PC-3 (cell line): ENCODE data around the gene NSFL1C. TPM values are rescaled to one million over a fixed set of nuclear protein-coding genes. Genes with fewer than 3 reads are reported as not detected.

ENCODE experiments used
- ATAC-seq: fragments of 200-7000 bp; cut with Tn5 transposase; 2 replicates; pipeline ENCODE4 v1.9.1; 2020; ENCODE audit warnings: mild to moderate bottlenecking, moderate library complexity
- BruUV-seq: library from RNA; stranded (reverse); fragments of 400-500 nt; replicated peaks from 2 replicates; lab custom pipeline; 2021; lab: Mats Ljungman, UMichigan
- CTCF ChIA-PET: fragments of 300-600 bp; sonication (Branson Sonifier 250); formaldehyde crosslinking; loops from one replicate; lab custom pipeline; 2022; ENCODE audit warnings: antibody characterized with exemption; lab: Charles Lee
- POLR2A ChIA-PET: fragments of 300-600 bp; sonication (Branson Sonifier 250); formaldehyde crosslinking; loops from one replicate; lab custom pipeline; 2022; ENCODE audit warnings: antibody characterized with exemption; ENCODE audit not compliant: unreplicated experiment; lab: Charles Lee
- DNase-seq: peaks from one replicate; pipeline ENCODE4 v3.0.0-alpha.2; 2015
- H2AFZ ChIP-seq: fragments of 300-600 bp; sonication (generic); 2 replicates; pipeline ENCODE4 v1.6.0; 2016; ENCODE audit warnings: antibody characterized with exemption, low read length
- H3F3A ChIP-seq: fragments of 300-600 bp; sonication (generic); one replicate; pipeline ENCODE4 v1.6.0; 2017; ENCODE audit warnings: antibody characterized with exemption, low read length, control low read depth, mild to moderate bottlenecking; ENCODE audit not compliant: unreplicated experiment
- H3K27ac ChIP-seq: fragments of 300-600 bp; sonication (generic); 2 replicates; pipeline ENCODE4 v1.5.1; 2016; ENCODE audit warnings: mild to moderate bottlenecking, low read length
- H3K27me3 ChIP-seq: fragments of 300-600 bp; sonication (generic); 2 replicates; pipeline ENCODE4 v1.6.1; 2016; ENCODE audit warnings: low read length, mixed read lengths
- H3K36me3 ChIP-seq: fragments of 300-600 bp; sonication (generic); 2 replicates; pipeline ENCODE4 v1.6.1; 2016; ENCODE audit warnings: low read depth, mixed run types, low read length, mixed read lengths
- H3K4me1 ChIP-seq: fragments of 300-600 bp; sonication (generic); 2 replicates; pipeline ENCODE4 v1.5.1; 2016; ENCODE audit warnings: low read length; ENCODE audit not compliant: insufficient read depth
- H3K4me2 ChIP-seq: fragments of 300-600 bp; sonication (generic); 2 replicates; pipeline ENCODE4 v1.6.0; 2016; ENCODE audit warnings: low read length
- H3K4me3 ChIP-seq: fragments of 300-600 bp; sonication (generic); 2 replicates; pipeline ENCODE4 v1.5.1; 2016; ENCODE audit warnings: mild to moderate bottlenecking, low read length, mixed read lengths
- H3K79me2 ChIP-seq: fragments of 300-600 bp; sonication (generic); 2 replicates; pipeline ENCODE4 v1.6.1; 2017; ENCODE audit warnings: low read length, mixed read lengths
- H3K9ac ChIP-seq: fragments of 300-600 bp; sonication (generic); 2 replicates; pipeline ENCODE4 v1.6.0; 2016; ENCODE audit warnings: mild to moderate bottlenecking, low read length
- H3K9me2 ChIP-seq: fragments of 300-600 bp; sonication (generic); replicated peaks from 2 replicates; pipeline ENCODE4 v1.6.1; 2016; ENCODE audit warnings: mixed run types, low read length, mixed read lengths
- H3K9me3 ChIP-seq: fragments of 300-600 bp; sonication (generic); 2 replicates; pipeline ENCODE4 v1.6.1; 2016; ENCODE audit warnings: low read length, mixed read lengths
- H4K20me1 ChIP-seq: fragments of 300-600 bp; sonication (generic); 2 replicates; pipeline ENCODE4 v1.6.1; 2016; ENCODE audit warnings: low read length, mixed read lengths
- EZH2 ChIP-seq: fragments of 300-600 bp; sonication (generic); IDR thresholded peaks from one replicate; pipeline ENCODE4 v1.6.1; 2017; ENCODE audit warnings: antibody characterized with exemption, mild to moderate bottlenecking, low read length; ENCODE audit not compliant: unreplicated experiment
- EZH2phosphoT487 ChIP-seq: fragments of 300-600 bp; sonication (generic); IDR thresholded peaks from 2 replicates; pipeline ENCODE4 v1.6.1; 2018; ENCODE audit warnings: mild to moderate bottlenecking, antibody characterized with exemption, low read length, borderline replicate concordance
- intact Hi-C: fragments of 100-400 bp; cut with micrococcal nuclease; formaldehyde crosslinking; loops from 2 replicates; pipeline ENCODE4 v1.9.0; 2023
- total RNA-seq: library from RNA; depleted of rRNA; stranded (reverse); fragments of >200 nt; gene quantifications from 2 replicates; pipeline ENCODE4 v1.2.3, GENCODE V29; 2014
- TF ChIP-seq, protein P1 (sequence below): fragments of 300-600 bp; sonication (generic); conservative IDR thresholded peaks from 2 replicates; pipeline ENCODE4 v1.5.1; 2017; ENCODE audit warnings: antibody characterized with exemption, low read depth, mild to moderate bottlenecking, low read length

The NSFL1C gene
- total RNA-seq, 1 experiment from 2014 or later: 170 TPM

DNA sequence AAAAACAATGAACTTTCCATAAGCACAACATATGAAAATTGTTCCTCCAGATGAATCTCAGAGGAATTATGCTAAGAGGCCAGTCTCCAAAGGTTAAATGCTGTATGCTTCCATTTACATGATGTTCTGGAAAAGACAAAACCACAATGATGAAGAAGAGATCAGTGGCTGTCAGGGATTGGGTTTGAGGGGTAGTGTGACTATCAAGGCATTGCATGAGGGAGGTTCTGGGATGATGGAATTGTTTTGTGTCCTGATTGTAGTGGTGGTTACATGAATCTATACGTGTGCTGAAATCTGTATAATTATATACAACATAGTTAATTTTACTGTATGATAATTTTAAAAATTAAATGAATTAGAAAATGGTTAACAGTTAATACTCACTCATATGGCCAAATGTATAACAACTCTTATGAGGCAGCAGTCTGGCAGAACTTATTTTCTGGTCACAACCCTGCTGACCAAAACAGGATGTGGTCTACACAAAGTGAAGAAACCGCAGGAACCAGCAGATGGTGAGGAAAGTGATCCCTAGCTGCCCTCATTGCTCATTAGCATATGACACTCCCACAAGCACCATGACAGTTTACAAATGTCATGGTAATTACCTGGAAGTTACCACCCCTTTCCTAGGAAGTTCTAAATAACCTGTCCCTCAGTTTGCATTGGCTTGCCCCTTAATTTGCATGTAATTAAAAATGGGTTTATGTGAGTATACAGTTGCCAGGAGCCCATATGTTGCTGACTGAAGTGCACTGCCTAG lies 31.9 kb downstream of the NSFL1C start:
- Histone ChIP-seq H3K27me3 (no peaks in the 10 kb centered on the region), H3K4me1 (peaks cover 18% of the 10 kb centered on the region), H3K36me3 (no peaks in the 10 kb centered on the region), H3K79me2 (no peaks in the 10 kb centered on the region), H3K27ac (no peak overlapping the region), H3F3A (peaks cover 9% of the 10 kb centered on the region), H3K9ac (no peak overlapping the region), H2AFZ (no peak overlapping the region), H4K20me1 (no peaks in the 10 kb centered on the region), H3K9me2 (no peaks in the 10 kb centered on the region), H3K4me3 (no peak overlapping the region), H3K9me3 (no peaks in the 10 kb centered on the region), H3K4me2 (peak overlapping the region; percentile 36; the same call in 1 of the 2 replicates)
- TF ChIP-seq, protein P1, sequence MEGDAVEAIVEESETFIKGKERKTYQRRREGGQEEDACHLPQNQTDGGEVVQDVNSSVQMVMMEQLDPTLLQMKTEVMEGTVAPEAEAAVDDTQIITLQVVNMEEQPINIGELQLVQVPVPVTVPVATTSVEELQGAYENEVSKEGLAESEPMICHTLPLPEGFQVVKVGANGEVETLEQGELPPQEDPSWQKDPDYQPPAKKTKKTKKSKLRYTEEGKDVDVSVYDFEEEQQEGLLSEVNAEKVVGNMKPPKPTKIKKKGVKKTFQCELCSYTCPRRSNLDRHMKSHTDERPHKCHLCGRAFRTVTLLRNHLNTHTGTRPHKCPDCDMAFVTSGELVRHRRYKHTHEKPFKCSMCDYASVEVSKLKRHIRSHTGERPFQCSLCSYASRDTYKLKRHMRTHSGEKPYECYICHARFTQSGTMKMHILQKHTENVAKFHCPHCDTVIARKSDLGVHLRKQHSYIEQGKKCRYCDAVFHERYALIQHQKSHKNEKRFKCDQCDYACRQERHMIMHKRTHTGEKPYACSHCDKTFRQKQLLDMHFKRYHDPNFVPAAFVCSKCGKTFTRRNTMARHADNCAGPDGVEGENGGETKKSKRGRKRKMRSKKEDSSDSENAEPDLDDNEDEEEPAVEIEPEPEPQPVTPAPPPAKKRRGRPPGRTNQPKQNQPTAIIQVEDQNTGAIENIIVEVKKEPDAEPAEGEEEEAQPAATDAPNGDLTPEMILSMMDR: no peak
- TF ChIP-seq EZH2phosphoT487 (no peak), EZH2 (no peak)
- ATAC-seq: peak; percentile 65
- intact Hi-C loops: loop anchor here (5.0 kb wide), 1 partner anchor 107 kb away; the partner anchor contains the start of gene SDCBP2
- no TSS peak for BruUV-seq
- POLR2A ChIA-PET: interaction anchor here (0.6 kb wide), 1 partner anchor 43 kb away, joined by 20 read pairs; no protein-coding TSS in a partner anchor
- peak; percentile 88 for DNase-seq
- CTCF ChIA-PET: interaction anchor here (1.7 kb wide), 1 partner anchor 35 kb away, joined by 3 read pairs; no protein-coding TSS in a partner anchor

DNA sequence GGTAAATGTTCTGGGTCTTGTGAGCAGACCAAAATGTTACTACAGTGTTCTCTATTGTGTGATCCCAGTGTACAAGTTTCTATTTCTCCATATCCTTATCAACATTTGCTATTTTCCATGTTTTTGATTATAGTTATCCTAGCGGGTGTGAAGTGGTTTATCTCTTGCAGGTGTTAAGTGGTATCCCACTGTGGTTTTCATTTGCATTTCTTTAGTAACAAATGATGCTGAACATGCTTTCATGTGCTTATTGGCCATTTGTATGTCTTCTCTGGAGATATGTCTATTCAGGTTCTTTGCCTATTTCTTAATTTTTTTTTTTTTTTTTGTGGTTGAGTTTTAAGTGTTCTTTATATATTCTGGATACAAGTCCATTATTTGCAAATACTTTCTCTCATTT lies 35.5 kb downstream of the NSFL1C start:
- POLR2A ChIA-PET: no interaction called here

More for the DNA sequence above, 35.5 kb downstream of the NSFL1C start:
- Histone ChIP-seq H3K27me3 (no peaks in the 10 kb centered on the region), H3K4me3 (no peak overlapping the region), H3K9me3 (no peaks in the 10 kb centered on the region), H3K4me1 (peaks cover 29% of the 10 kb centered on the region), H3K79me2 (no peaks in the 10 kb centered on the region), H3K9me2 (no peaks in the 10 kb centered on the region), H2AFZ (no peak overlapping the region), H3K9ac (no peak overlapping the region), H3K36me3 (no peaks in the 10 kb centered on the region), H3K4me2 (no peak overlapping the region), H4K20me1 (no peaks in the 10 kb centered on the region), H3F3A (peaks cover 5% of the 10 kb centered on the region), H3K27ac (no peak overlapping the region)
- DNase-seq (no peak), ATAC-seq (no peak)
- intact Hi-C loops: no loop called here
- TF ChIP-seq EZH2phosphoT487 (no peak), EZH2 (no peak)
- TF ChIP-seq, protein P1: no peak
- no TSS peak for BruUV-seq
- CTCF ChIA-PET: no interaction called here
